Omental fat pad (tissue), 4 donors: ENCODE results near the gene WNT3. TPM values are rescaled to one million over a fixed set of nuclear protein-coding genes. Genes with fewer than 3 reads are reported as not detected.

Source experiments
- ATAC-seq: fragments of 150-250 bp; one replicate; pipeline ENCODE4 v1.9.1; 2016; ENCODE audit warnings: mild to moderate bottlenecking, moderate library complexity; ENCODE audit not compliant: low FRiP score
- DNase-seq: peaks from one replicate; pipeline ENCODE4 v3.0.0-alpha.2; 2019; ENCODE audit warnings: low spot score
- total RNA-seq, 4 donors: library from RNA; depleted of rRNA; stranded (reverse); fragments of >200 nt; gene quantifications; one replicate each; pipeline ENCODE4 v1.1.0, GENCODE V29; 2016
- TF ChIP-seq, protein P1 (sequence below), 3 donors: fragments of 450-650 bp; IDR thresholded peaks; one replicate each; pipeline ENCODE4 v1.5.1; 2016 to 2017; ENCODE audit warnings: antibody characterized with exemption in 3 of 3, mild to moderate bottlenecking in 3 of 3, moderate library complexity in 2 of 3

The WNT3 gene
- total RNA-seq, 4 donors from 2014 or later = 0.82 to 2.1 (median 1.2) TPM

DNA sequence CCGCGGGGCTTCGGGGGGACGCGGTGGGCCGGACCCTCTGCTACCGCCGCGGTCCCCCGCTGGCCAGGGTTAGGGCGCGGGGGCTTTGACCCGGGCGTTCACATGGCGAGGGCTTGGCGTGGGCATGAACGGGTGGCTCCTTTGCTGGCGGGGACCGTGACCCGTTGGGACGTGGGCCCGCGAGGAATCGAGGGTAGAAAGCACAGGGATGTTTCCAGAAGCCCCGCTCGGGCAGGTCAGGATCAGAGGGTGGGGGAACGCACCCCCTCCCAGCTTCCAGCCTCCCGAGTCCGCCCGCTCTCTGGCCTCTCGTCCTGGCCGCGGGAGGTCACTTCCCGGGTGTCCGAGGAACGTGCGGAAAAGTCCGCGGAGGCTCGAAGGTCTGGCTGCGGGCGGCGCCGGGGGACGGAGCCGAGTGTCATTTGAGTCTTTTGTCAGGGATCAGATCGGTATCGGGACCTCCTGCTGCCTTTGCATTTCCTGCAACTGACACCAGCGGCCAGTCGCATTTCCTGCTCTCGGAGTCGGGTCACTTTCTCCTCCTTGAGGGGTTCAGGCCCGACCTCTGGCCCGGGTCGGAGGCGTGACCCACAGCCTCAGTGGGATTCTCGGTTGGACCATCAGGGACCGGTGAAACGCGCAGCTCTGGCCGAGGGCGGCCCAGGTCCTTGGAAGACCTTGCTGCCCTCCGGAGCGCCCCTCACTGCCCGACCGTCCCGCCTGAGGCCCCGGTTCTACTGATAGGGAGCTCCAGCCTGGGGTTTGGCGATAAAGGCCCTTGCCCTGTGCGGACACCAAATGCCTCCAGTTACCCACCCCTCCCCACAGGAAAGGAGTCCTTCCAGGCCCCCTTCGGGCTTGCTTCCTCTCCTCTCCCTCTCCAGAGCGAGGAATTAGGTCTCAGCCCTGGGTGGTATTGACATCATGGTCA lies 702 bp upstream of the WNT3 start:
- no peak for ATAC-seq
- TF ChIP-seq, protein P1, sequence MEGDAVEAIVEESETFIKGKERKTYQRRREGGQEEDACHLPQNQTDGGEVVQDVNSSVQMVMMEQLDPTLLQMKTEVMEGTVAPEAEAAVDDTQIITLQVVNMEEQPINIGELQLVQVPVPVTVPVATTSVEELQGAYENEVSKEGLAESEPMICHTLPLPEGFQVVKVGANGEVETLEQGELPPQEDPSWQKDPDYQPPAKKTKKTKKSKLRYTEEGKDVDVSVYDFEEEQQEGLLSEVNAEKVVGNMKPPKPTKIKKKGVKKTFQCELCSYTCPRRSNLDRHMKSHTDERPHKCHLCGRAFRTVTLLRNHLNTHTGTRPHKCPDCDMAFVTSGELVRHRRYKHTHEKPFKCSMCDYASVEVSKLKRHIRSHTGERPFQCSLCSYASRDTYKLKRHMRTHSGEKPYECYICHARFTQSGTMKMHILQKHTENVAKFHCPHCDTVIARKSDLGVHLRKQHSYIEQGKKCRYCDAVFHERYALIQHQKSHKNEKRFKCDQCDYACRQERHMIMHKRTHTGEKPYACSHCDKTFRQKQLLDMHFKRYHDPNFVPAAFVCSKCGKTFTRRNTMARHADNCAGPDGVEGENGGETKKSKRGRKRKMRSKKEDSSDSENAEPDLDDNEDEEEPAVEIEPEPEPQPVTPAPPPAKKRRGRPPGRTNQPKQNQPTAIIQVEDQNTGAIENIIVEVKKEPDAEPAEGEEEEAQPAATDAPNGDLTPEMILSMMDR (IDR thresholded peaks at IDR 0.05) = no peak
- DNase-seq = no peak

DNA sequence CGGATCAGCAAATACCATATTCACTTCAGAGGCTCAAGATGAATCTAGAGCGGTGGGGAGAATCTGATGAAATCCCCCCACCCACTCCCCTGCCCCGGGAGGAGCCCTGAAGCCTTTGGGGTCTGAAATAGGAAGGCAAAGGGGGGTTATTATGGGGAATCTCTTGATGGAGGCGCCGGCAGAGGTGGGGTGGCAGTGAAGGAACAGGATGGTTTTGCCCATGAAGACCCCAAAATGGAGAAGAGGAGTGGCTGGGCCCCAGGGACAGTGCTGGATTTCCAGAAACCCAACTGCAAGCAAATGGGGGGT lies 637 bp downstream of the WNT3 start:
- ATAC-seq = no peak

DNA sequence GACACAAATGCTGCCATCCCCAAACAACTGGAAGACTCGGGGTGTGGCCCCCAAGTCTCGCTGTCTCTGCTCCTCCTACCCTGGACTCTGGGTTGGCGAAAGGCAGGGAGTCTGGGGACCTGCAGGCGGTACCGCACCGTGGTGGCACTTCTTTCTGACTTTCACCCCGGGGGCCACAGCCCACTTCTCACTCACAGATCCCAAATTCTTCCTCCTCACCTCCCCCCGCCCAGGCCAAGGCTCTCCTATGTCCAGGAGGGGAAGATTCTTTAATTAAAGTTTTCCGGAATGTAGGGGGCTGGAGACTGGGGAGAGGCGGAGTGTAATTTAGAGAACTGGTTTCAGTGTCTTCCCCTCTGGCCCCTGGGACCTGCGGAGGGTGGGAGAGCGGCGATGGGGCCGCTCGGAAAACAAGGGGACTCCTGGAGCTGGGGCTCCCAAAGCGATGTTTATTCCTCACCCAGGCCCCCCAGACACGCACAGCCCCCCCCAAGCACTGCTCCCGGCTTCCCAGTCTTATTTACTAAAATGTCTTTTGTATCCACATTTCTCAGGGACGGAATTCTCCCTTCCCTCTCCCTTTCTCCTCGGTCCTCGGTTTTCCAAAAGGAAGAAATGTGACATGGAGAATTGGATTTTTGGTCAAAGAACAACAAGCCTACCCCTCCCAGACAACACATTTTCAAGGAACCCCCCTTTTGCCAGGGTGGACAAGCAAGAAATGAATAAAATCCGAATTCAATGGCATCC lies 1.2 kb downstream of the WNT3 start:
- DNase-seq = no peak
- TF ChIP-seq, protein P1 (IDR thresholded peaks at IDR 0.05) = no peak
- ATAC-seq = no peak

More for the DNA sequence above, 637 bp downstream of the WNT3 start:
- TF ChIP-seq, protein P1 (IDR thresholded peaks at IDR 0.05) = no peak
- no peak for DNase-seq

DNA sequence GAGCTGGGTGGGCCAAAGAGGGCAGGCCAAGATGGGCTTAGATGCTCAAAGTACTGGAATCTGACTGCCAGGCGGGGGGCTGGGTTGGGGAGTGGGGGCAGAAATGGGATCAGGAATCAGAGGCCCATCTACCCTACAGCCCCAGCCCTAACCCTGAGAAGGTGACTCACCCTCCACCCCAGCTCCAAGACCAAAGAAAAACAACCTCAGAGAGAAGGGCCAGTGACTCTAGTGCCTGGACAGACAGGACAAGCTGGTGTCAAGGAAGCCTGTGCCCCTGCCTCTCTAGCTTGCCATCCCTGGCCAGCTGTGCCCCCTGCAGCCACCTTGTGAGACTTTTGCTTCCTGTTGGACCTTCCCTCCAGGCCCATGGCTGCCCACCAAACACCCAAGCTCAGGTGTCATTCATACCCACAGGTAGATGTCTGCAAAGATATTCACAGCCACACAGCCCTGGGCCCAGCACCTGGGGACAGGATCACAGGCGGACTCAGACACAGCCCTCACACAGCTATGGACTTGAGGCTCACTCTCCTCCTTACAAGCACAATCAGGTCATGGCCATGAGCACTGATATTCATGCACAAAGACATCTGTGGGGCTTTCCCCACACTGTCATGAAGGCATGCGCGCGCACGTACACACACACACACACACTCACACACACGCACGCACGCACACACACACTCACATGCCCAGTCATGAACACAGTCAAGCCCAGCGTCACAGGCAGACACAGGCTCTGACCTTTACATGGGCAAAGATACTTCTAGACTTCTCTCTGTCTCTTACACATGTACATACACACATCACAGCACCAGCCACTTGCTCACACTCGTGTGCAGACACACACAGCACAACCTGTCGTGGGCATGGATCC lies 2.8 kb downstream of the WNT3 start:
- TF ChIP-seq, protein P1 (IDR thresholded peaks at IDR 0.05) = no peak
- no peak for DNase-seq
- no peak for ATAC-seq

DNA sequence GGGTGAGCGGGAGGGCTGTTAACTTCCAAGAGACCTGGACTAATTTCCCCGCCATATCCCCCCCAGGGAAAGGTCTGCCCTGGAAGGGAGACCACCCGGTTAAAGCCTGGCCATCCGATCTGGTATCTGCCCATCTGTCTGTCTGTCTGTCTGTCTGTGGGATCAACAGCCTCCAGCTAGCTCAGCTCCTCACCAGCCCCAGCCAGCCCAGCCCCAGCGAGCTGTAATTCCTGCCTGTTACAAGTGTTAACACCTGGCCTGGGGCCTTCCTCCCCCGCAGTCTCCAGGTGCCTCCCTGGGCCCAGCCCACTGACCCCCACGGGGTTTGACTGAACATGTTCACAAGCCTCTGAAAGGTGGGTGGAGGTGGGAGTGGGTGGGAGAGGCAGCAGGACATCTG lies 4.0 kb downstream of the WNT3 start:
- TF ChIP-seq, protein P1 (IDR thresholded peaks at IDR 0.05) = no peak
- DNase-seq = no peak
- ATAC-seq = no peak

DNA sequence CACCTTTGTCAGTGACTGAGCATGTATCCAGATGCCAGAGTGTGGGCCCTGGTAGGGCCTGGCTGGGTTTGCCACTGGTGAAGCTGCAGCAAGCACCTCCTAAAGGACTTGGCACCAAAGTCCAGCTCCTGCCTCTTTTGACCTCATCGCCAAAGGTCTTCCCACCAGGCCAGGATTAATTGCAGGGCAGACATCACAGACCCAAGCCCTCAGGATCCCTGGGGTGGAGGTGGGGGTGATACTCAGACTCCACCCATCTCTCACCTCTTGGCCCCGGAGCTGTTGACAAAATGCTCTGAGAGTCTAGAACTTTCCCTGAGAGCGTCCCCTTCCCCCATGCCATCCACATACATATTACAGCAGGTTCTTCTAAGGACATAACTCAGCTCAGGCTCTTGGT lies 4.6 kb downstream of the WNT3 start:
- DNase-seq = no peak
- no peak for ATAC-seq
- TF ChIP-seq, protein P1 (IDR thresholded peaks at IDR 0.05) = no peak
